HepG2 (cell line): ENCODE results near the gene PPP1R12C. TPM values are rescaled to one million over a fixed set of nuclear protein-coding genes. Genes with fewer than 3 reads are reported as not detected.

Source experiments
- ATAD3A ChIP-seq: sonication (generic); formaldehyde crosslinking; IDR thresholded peaks from 2 replicates; pipeline ENCODE4 v1.4.0; 2020; ENCODE audit warnings: missing genetic modification reagents
- CBFB ChIP-seq: sonication (generic); formaldehyde crosslinking; IDR thresholded peaks from 2 replicates; pipeline ENCODE4 v1.4.0; 2020; ENCODE audit warnings: missing genetic modification reagents
- ELF4 ChIP-seq: sonication (generic); formaldehyde crosslinking; IDR thresholded peaks from 2 replicates; pipeline ENCODE4 v1.5.0; 2020; ENCODE audit warnings: missing genetic modification reagents, mild to moderate bottlenecking, moderate library complexity, borderline replicate concordance
- MTF1 ChIP-seq: sonication (generic); formaldehyde crosslinking; IDR thresholded peaks from 2 replicates; pipeline ENCODE4 v1.5.0; 2020; ENCODE audit warnings: missing genetic modification reagents
- NFE2 ChIP-seq: sonication (generic); formaldehyde crosslinking; IDR thresholded peaks from 2 replicates; pipeline ENCODE4 v1.4.0; 2020; ENCODE audit warnings: missing genetic modification reagents
- PAX8 ChIP-seq: sonication (generic); formaldehyde crosslinking; IDR thresholded peaks from 2 replicates; pipeline ENCODE4 v1.8.0; 2022; ENCODE audit warnings: mild to moderate bottlenecking, missing genetic modification reagents, borderline replicate concordance
- RAD21 ChIP-seq: fragments of 450-650 bp; formaldehyde crosslinking; IDR thresholded peaks from 2 replicates; pipeline ENCODE4 v1.5.0; 2020; ENCODE audit warnings: mild to moderate bottlenecking
- REXO4 ChIP-seq: sonication (generic); formaldehyde crosslinking; IDR thresholded peaks from 2 replicates; pipeline ENCODE4 v1.8.0; 2022; ENCODE audit warnings: missing genetic modification reagents, mild to moderate bottlenecking, borderline replicate concordance
- RFX5 ChIP-seq: IDR thresholded peaks from 2 replicates; pipeline ENCODE4 v1.6.1; 2011; ENCODE audit warnings: low read depth, low read length, improper control_type of control experiment
- SMAD9 ChIP-seq: sonication (generic); formaldehyde crosslinking; IDR thresholded peaks from 2 replicates; pipeline ENCODE4 v1.5.1; 2020; ENCODE audit warnings: mild to moderate bottlenecking, missing genetic modification reagents
- STAT5B ChIP-seq: sonication (generic); formaldehyde crosslinking; IDR thresholded peaks from 2 replicates; pipeline ENCODE4 v1.4.0; 2020; ENCODE audit warnings: missing genetic modification reagents
- TCF7 ChIP-seq: sonication (generic); IDR thresholded peaks from 2 replicates; pipeline ENCODE4 v1.6.1; 2016; ENCODE audit warnings: antibody characterized with exemption, low read depth
- XRCC5 ChIP-seq: fragments of 200-400 bp; formaldehyde crosslinking; optimal IDR thresholded peaks from 2 replicates; pipeline ENCODE3; 2017; ENCODE audit warnings: mild to moderate bottlenecking, low read length
- ZBTB4 ChIP-seq: sonication (generic); formaldehyde crosslinking; IDR thresholded peaks from 2 replicates; pipeline ENCODE4 v1.4.0; 2020; ENCODE audit warnings: missing genetic modification reagents, mild to moderate bottlenecking, borderline replicate concordance
- ZFP62 ChIP-seq: sonication (generic); formaldehyde crosslinking; IDR thresholded peaks from 2 replicates; pipeline ENCODE4 v1.4.0; 2020; ENCODE audit warnings: missing genetic modification reagents
- ZNF12 ChIP-seq: sonication (generic); formaldehyde crosslinking; IDR thresholded peaks from 2 replicates; pipeline ENCODE4 v1.5.0; 2020; ENCODE audit warnings: missing genetic modification reagents
- ZNF121 ChIP-seq: sonication (generic); formaldehyde crosslinking; IDR thresholded peaks from 2 replicates; pipeline ENCODE4 v1.5.0; 2020; ENCODE audit warnings: mild to moderate bottlenecking, missing genetic modification reagents
- ZNF260 ChIP-seq: sonication (generic); formaldehyde crosslinking; IDR thresholded peaks from 2 replicates; pipeline ENCODE4 v1.4.0; 2020; ENCODE audit warnings: missing genetic modification reagents, low read depth, mild to moderate bottlenecking, borderline replicate concordance
- ZNF451 ChIP-seq: sonication (generic); formaldehyde crosslinking; IDR thresholded peaks from 2 replicates; pipeline ENCODE4 v1.5.0; 2020; ENCODE audit warnings: mild to moderate bottlenecking, missing genetic modification reagents
- ZNF484 ChIP-seq: sonication (generic); formaldehyde crosslinking; IDR thresholded peaks from 2 replicates; pipeline ENCODE4 v1.5.1; 2020; ENCODE audit warnings: mild to moderate bottlenecking, low read depth, missing genetic modification reagents, borderline replicate concordance
- ZNF549 ChIP-seq: sonication (generic); formaldehyde crosslinking; IDR thresholded peaks from 2 replicates; pipeline ENCODE4 v1.5.0; 2020; ENCODE audit warnings: missing genetic modification reagents
- ZNF790 ChIP-seq: sonication (generic); formaldehyde crosslinking; IDR thresholded peaks from 2 replicates; pipeline ENCODE4 v1.8.0; 2022; ENCODE audit warnings: missing genetic modification reagents, mild to moderate bottlenecking, borderline replicate concordance
- ZNF816 ChIP-seq: sonication (generic); formaldehyde crosslinking; IDR thresholded peaks from 2 replicates; pipeline ENCODE4 v1.8.0; 2022; ENCODE audit warnings: missing genetic modification reagents, mild to moderate bottlenecking, borderline replicate concordance
- polyA plus RNA-seq, 8 experiments: library from polyadenylated mRNA; depleted of rRNA in 3 of 8; stranded (reverse) in 7 of 8; unstranded in 1 of 8; fragments of >200 nt; fragmentation: Illumina TruSeq in 4 of 8; extraction: Trizol in 4 of 8; gene quantifications; 2 replicates each; pipeline versions ENCODE4 v1.2.1 to v1.2.3, GENCODE V29; 2011 to 2016; ENCODE audit warnings: low read depth in 4 of 8, missing spikeins in 1 of 8, mixed read lengths in 1 of 8; ENCODE audit not compliant: insufficient read depth in 1 of 8
- total RNA-seq, 5 experiments: library from RNA; depleted of rRNA; stranded (reverse); fragments of >200 nt; fragmentation: Illumina TruSeq; extraction: Trizol; gene quantifications; 2 replicates each; pipeline ENCODE4 v1.2.3, GENCODE V29; 2016; ENCODE audit warnings: low read depth in 1 of 5
- TF ChIP-seq, protein P1 (sequence below): sonication (generic); formaldehyde crosslinking; IDR thresholded peaks from 2 replicates; pipeline ENCODE4 v1.9.0; 2021; ENCODE audit warnings: missing genetic modification reagents, borderline replicate concordance
- TF ChIP-seq, protein P2 (sequence below): sonication (generic); formaldehyde crosslinking; IDR thresholded peaks from 2 replicates; pipeline ENCODE4 v1.4.0; 2020; ENCODE audit warnings: missing genetic modification reagents
- TF ChIP-seq, protein P3 (sequence below): IDR thresholded peaks from 2 replicates; pipeline ENCODE4 v1.6.1; 2012; ENCODE audit warnings: inconsistent platforms

PPP1R12C gene
- total and polyA plus RNA-seq, 2 of the 13 experiments (the other 11 are each of a cell fraction or from before 2014, with no cell fraction given) = 29.7 to 30.3 TPM

DNA sequence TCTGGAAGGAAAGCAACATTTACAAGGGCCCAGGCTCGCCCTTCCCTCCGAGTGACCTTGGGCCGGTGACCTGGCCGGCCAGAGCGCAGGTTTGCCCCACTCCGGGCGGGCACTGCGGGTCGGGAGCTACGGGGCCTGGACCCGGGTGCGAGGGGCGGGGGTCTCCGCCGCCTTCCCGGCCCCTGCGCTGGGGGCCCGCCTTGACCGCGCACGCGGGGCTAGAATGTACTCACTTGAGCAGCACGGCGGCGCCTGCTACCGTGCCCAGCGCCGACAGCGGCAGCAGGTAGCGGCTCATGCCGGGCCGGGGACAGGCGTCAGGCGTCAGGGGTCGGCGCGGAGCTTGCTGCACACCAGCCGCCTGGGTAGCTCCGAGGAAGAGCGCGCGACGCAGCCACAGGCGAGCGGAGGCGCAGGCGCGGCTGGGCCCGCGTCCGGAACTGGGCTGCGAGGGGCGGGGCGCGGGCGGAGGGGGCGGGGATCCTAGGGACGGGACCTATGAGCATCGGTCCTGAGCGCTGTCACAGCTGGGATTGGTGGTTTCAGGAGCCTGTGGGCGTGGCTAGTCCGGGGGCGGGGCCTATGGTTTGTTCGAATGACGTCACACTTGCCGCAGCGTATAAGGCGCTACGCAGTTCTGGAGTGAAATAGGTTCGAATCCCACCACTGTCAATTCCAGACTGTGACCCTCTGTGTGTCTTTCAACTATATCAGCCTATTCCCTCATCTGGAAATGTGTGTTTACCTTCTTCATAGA lies 54.5 kb downstream of the PPP1R12C start, which contains the start of gene RDH13 (continued):
- TF ChIP-seq PAX8 (CRISPR knock-in tag) (no peak), ZNF12 (no peak), STAT5B (CRISPR knock-in tag) (no peak), ZNF549 (CRISPR knock-in tag) (no peak), ZBTB4 (CRISPR knock-in tag) (no peak), ELF4 (CRISPR knock-in tag) (peak; percentile 55; the same call in 1 of the 2 replicates), ZNF121 (CRISPR knock-in tag) (no peak), XRCC5 (no peak), ATAD3A (no peak), RFX5 (peak; percentile 63; the same call in 1 of the 2 replicates), ZNF790 (CRISPR knock-in tag) (no peak), TCF7 (no peak), REXO4 (CRISPR knock-in tag) (no peak), ZNF484 (no peak), ZNF816 (no peak), MTF1 (0 out of 2 replicates have a peak, but pooled peaks have one; percentile 43), ZNF451 (CRISPR knock-in tag) (no peak), NFE2 (no peak), CBFB (CRISPR knock-in tag) (no peak), ZFP62 (CRISPR knock-in tag) (no peak), RAD21 (CRISPR knock-in tag) (no peak), ZNF260 (no peak), SMAD9 (CRISPR knock-in tag) (no peak)
- TF ChIP-seq, protein P1, sequence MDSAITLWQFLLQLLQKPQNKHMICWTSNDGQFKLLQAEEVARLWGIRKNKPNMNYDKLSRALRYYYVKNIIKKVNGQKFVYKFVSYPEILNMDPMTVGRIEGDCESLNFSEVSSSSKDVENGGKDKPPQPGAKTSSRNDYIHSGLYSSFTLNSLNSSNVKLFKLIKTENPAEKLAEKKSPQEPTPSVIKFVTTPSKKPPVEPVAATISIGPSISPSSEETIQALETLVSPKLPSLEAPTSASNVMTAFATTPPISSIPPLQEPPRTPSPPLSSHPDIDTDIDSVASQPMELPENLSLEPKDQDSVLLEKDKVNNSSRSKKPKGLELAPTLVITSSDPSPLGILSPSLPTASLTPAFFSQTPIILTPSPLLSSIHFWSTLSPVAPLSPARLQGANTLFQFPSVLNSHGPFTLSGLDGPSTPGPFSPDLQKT = no peak
- TF ChIP-seq, protein P2, sequence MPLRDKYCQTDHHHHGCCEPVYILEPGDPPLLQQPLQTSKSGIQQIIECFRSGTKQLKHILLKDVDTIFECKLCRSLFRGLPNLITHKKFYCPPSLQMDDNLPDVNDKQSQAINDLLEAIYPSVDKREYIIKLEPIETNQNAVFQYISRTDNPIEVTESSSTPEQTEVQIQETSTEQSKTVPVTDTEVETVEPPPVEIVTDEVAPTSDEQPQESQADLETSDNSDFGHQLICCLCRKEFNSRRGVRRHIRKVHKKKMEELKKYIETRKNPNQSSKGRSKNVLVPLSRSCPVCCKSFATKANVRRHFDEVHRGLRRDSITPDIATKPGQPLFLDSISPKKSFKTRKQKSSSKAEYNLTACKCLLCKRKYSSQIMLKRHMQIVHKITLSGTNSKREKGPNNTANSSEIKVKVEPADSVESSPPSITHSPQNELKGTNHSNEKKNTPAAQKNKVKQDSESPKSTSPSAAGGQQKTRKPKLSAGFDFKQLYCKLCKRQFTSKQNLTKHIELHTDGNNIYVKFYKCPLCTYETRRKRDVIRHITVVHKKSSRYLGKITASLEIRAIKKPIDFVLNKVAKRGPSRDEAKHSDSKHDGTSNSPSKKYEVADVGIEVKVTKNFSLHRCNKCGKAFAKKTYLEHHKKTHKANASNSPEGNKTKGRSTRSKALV = peak; percentile 43; the same call in 1 of the 2 replicates
- TF ChIP-seq, protein P3, sequence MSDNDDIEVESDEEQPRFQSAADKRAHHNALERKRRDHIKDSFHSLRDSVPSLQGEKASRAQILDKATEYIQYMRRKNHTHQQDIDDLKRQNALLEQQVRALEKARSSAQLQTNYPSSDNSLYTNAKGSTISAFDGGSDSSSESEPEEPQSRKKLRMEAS = no peak
